ENCODE data around the gene AKAP6. TPM values are rescaled to one million over a fixed set of nuclear protein-coding genes. Genes with fewer than 3 reads are reported as not detected.

AKAP6 gene
- total RNA-seq, 1 donor from 2014 or later: 2.8 TPM

DNA sequence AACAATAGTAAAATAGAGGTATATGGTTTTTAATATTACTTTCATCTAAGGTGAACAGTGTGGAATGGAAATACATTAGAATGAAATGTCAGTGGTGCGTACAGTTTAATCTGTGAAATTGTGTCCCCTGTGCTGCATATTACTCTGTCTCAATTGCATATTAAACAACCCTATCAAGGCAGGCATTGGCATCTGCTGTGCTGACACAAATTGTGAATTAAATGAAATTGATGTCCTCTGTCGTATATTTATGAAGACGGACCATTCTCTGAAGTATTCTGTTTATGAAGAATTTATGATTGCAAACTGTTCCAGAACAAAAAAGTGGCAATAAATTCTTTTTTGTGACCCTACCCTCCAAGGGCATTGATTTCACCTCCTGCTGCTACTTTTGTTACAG lies 405.2 kb downstream of the AKAP6 start:
- TF ChIP-seq EZH2 (IDR thresholded peaks at IDR 0.05; ENCODE audit: insufficient read depth, low read length): no peak
- TF ChIP-seq, protein P1, sequence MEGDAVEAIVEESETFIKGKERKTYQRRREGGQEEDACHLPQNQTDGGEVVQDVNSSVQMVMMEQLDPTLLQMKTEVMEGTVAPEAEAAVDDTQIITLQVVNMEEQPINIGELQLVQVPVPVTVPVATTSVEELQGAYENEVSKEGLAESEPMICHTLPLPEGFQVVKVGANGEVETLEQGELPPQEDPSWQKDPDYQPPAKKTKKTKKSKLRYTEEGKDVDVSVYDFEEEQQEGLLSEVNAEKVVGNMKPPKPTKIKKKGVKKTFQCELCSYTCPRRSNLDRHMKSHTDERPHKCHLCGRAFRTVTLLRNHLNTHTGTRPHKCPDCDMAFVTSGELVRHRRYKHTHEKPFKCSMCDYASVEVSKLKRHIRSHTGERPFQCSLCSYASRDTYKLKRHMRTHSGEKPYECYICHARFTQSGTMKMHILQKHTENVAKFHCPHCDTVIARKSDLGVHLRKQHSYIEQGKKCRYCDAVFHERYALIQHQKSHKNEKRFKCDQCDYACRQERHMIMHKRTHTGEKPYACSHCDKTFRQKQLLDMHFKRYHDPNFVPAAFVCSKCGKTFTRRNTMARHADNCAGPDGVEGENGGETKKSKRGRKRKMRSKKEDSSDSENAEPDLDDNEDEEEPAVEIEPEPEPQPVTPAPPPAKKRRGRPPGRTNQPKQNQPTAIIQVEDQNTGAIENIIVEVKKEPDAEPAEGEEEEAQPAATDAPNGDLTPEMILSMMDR (IDR thresholded peaks at IDR 0.05; ENCODE audit: insufficient read depth, low read depth, low read length): no peak
- no peak overlapping the region for H3K27ac Mint-ChIP-seq (ENCODE audit: unreplicated experiment)
- H3K9me3 ChIP-seq (ENCODE audit: insufficient read depth, low read depth, low read length): no peaks in the 10 kb centered on the region
- H3K9ac ChIP-seq (ENCODE audit: low read length): no peak overlapping the region
- no peaks in the 10 kb centered on the region for H3K4me1 ChIP-seq (ENCODE audit: insufficient read depth, low read length)
- H3K79me2 ChIP-seq (ENCODE audit: insufficient read depth, low read length): no peaks in the 10 kb centered on the region
- H3K36me3 ChIP-seq (ENCODE audit: insufficient read depth, low read length): no peaks in the 10 kb centered on the region
- no peak overlapping the region for H3K4me3 Mint-ChIP-seq (ENCODE audit: unreplicated experiment)
- no peak overlapping the region for H3K27ac ChIP-seq (ENCODE audit: low read depth, low read length)
- peaks cover 1% of the 10 kb centered on the region for H3K36me3 Mint-ChIP-seq (ENCODE audit: low read depth, unreplicated experiment)
- H3K4me1 Mint-ChIP-seq (ENCODE audit: low read depth, unreplicated experiment): peaks cover 4% of the 10 kb centered on the region
- no peaks in the 10 kb centered on the region for H3K27me3 Mint-ChIP-seq (ENCODE audit: low read depth, unreplicated experiment)
- H4K20me1 ChIP-seq (ENCODE audit: insufficient read depth, low read length): no peaks in the 10 kb centered on the region
- FAIRE-seq (no peak), DNase-seq (ENCODE audit: low read depth) (no peak)
- H3K27me3 ChIP-seq (ENCODE audit: insufficient read depth, low read length): no peaks in the 10 kb centered on the region
- H3K4me2 ChIP-seq (ENCODE audit: low read length): no peak overlapping the region
- no peaks in the 10 kb centered on the region for H3K9me3 Mint-ChIP-seq (ENCODE audit: unreplicated experiment)
- H3K4me3 ChIP-seq (ENCODE audit: insufficient read depth, low read depth, low read length): no peak overlapping the region
- no peak overlapping the region for H2AFZ ChIP-seq (ENCODE audit: low read depth, low read length)

DNA sequence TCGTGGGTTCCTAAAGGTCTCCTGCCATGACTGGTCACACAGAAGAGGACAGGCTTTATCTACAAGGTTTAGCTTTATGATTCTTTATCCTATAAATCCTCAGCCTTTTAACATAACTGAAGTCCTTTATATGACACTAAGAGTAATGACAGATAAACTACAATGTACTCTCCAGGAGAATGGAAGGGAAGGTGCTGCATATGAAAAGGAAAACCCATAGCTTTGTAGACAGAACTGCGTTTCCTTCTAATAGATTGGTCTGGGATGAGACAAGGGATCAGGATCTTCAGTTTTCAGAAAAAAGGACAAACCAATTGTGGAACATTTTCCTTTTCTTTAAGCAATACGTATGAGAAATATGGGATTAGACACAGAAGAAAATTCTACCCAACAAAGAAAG lies 408.5 kb downstream of the AKAP6 start:
- Mint-ChIP-seq H3K27ac (ENCODE audit: unreplicated experiment) (no peak overlapping the region), H3K27me3 (ENCODE audit: low read depth, unreplicated experiment) (no peaks in the 10 kb centered on the region), H3K4me1 (ENCODE audit: low read depth, unreplicated experiment) (peaks cover 4% of the 10 kb centered on the region), H3K4me3 (ENCODE audit: unreplicated experiment) (no peak overlapping the region), H3K9me3 (ENCODE audit: unreplicated experiment) (no peaks in the 10 kb centered on the region), H3K36me3 (ENCODE audit: low read depth, unreplicated experiment) (peaks cover under 1% of the 10 kb centered on the region)
- Histone ChIP-seq H3K27me3 (ENCODE audit: insufficient read depth, low read length) (no peaks in the 10 kb centered on the region), H3K27ac (ENCODE audit: low read depth, low read length) (no peak overlapping the region), H3K9me3 (ENCODE audit: insufficient read depth, low read depth, low read length) (no peaks in the 10 kb centered on the region), H3K4me2 (ENCODE audit: low read length) (no peak overlapping the region), H3K79me2 (ENCODE audit: insufficient read depth, low read length) (no peaks in the 10 kb centered on the region), H3K4me3 (ENCODE audit: insufficient read depth, low read depth, low read length) (no peak overlapping the region), H4K20me1 (ENCODE audit: insufficient read depth, low read length) (no peaks in the 10 kb centered on the region), H3K9ac (ENCODE audit: low read length) (no peak overlapping the region), H3K36me3 (ENCODE audit: insufficient read depth, low read length) (no peaks in the 10 kb centered on the region), H2AFZ (ENCODE audit: low read depth, low read length) (no peak overlapping the region), H3K4me1 (ENCODE audit: insufficient read depth, low read length) (no peaks in the 10 kb centered on the region)
- DNase-seq (ENCODE audit: low read depth) (no peak), FAIRE-seq (no peak)
- TF ChIP-seq, protein P1 (IDR thresholded peaks at IDR 0.05; ENCODE audit: insufficient read depth, low read depth, low read length): no peak
- no peak for TF ChIP-seq EZH2 (IDR thresholded peaks at IDR 0.05; ENCODE audit: insufficient read depth, low read length)

DNA sequence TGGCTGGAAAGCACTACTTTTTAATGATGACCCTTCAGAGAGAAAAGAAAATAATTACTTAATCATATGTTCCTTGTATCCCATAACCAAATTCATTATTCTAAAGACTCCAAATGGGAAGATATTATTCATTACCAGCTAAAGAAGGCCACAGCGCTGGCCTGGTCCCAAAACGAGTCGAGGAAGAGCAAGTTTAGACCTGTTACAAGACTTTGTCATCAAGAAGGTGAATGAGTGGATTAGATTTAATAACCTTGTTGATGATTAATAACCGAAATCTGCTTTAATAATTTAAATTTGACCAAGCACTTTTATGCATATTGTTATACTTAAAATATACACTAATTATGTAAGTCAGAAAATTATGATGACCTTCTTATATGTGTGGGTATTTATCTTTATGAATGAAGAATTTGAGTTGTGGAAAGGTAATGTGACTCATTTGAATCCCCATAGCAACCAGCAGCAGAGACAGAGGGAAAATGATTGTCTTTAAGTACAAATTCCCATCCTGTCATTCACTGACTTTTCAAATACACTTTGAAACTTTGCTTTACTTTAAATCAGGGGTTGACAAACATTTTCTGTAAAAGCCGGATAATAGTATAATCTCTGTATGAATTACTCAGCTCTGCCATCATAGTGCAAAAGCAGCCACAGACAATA lies 409.2 kb downstream of the AKAP6 start:
- H3K36me3 Mint-ChIP-seq (ENCODE audit: low read depth, unreplicated experiment): no peaks in the 10 kb centered on the region
- no peak overlapping the region for H3K4me3 ChIP-seq (ENCODE audit: insufficient read depth, low read depth, low read length)
- no peak overlapping the region for H3K9ac ChIP-seq (ENCODE audit: low read length)
- no peaks in the 10 kb centered on the region for H3K9me3 ChIP-seq (ENCODE audit: insufficient read depth, low read depth, low read length)
- no peaks in the 10 kb centered on the region for H4K20me1 ChIP-seq (ENCODE audit: insufficient read depth, low read length)
- no peaks in the 10 kb centered on the region for H3K4me1 ChIP-seq (ENCODE audit: insufficient read depth, low read length)
- H3K27me3 Mint-ChIP-seq (ENCODE audit: low read depth, unreplicated experiment): no peaks in the 10 kb centered on the region
- no peak overlapping the region for H3K4me3 Mint-ChIP-seq (ENCODE audit: unreplicated experiment)
- no peak for TF ChIP-seq EZH2 (IDR thresholded peaks at IDR 0.05; ENCODE audit: insufficient read depth, low read length)
- TF ChIP-seq, protein P1 (IDR thresholded peaks at IDR 0.05; ENCODE audit: insufficient read depth, low read depth, low read length): no peak
- no peak for FAIRE-seq
- peaks cover 4% of the 10 kb centered on the region for H3K4me1 Mint-ChIP-seq (ENCODE audit: low read depth, unreplicated experiment)
- DNase-seq (ENCODE audit: low read depth): no peak
- no peak overlapping the region for H3K27ac ChIP-seq (ENCODE audit: low read depth, low read length)
- H2AFZ ChIP-seq (ENCODE audit: low read depth, low read length): no peak overlapping the region
- no peaks in the 10 kb centered on the region for H3K79me2 ChIP-seq (ENCODE audit: insufficient read depth, low read length)
- H3K36me3 ChIP-seq (ENCODE audit: insufficient read depth, low read length): no peaks in the 10 kb centered on the region
- no peaks in the 10 kb centered on the region for H3K27me3 ChIP-seq (ENCODE audit: insufficient read depth, low read length)
- H3K9me3 Mint-ChIP-seq (ENCODE audit: unreplicated experiment): no peaks in the 10 kb centered on the region
- H3K27ac Mint-ChIP-seq (ENCODE audit: unreplicated experiment): no peak overlapping the region
- no peak overlapping the region for H3K4me2 ChIP-seq (ENCODE audit: low read length)
